C4-2B (cell line): ENCODE results near the gene POLR1A.

Experiments used
- ZFX ChIP-seq: fragments of 450-650 bp; IDR thresholded peaks from 2 replicates; pipeline ENCODE4 v1.6.1; 2017
- TF ChIP-seq, protein P1 (sequence below): fragments of 450-650 bp; conservative IDR thresholded peaks from 2 replicates; pipeline ENCODE4 v1.5.1; 2017; ENCODE audit warnings: mild to moderate bottlenecking

DNA sequence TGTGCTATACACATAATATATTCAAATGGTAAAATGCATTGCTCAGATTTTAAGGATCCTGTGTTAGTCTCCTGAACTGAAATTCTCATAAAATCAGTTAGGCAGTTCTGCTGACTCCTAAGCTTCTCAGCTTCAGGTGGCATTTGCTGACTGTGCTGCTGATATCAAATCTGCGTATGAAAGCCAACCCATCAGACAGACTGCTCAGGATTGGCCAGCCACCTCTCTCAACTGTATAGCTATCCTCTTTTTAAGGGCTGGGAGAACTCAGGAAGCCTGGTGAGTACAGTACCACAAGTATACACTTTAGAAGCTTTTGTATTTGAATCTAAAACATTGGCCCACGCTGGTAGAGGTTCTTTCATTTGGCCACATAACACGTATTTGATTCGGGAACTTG, 29.0 kb upstream of the POLR1A start:
- TF ChIP-seq, protein P1, sequence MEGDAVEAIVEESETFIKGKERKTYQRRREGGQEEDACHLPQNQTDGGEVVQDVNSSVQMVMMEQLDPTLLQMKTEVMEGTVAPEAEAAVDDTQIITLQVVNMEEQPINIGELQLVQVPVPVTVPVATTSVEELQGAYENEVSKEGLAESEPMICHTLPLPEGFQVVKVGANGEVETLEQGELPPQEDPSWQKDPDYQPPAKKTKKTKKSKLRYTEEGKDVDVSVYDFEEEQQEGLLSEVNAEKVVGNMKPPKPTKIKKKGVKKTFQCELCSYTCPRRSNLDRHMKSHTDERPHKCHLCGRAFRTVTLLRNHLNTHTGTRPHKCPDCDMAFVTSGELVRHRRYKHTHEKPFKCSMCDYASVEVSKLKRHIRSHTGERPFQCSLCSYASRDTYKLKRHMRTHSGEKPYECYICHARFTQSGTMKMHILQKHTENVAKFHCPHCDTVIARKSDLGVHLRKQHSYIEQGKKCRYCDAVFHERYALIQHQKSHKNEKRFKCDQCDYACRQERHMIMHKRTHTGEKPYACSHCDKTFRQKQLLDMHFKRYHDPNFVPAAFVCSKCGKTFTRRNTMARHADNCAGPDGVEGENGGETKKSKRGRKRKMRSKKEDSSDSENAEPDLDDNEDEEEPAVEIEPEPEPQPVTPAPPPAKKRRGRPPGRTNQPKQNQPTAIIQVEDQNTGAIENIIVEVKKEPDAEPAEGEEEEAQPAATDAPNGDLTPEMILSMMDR, result no peak
- no peak for TF ChIP-seq ZFX
